ENCODE measurements around the gene EPS8L1.

Gene EPS8L1

GRCh38 chr19:55050749-55051532 is 24.7 kb upstream of the EPS8L1 start:
- H3K4me3 ChIP-seq (ENCODE audit: low read depth, low read length, poor library complexity, severe bottlenecking): no peak overlapping the region
- H2AFZ ChIP-seq (ENCODE audit: low read length): no peak overlapping the region
- H3K27ac ChIP-seq (ENCODE audit: low read depth, low read length, poor library complexity, severe bottlenecking): no peak overlapping the region
- H3F3A ChIP-seq (ENCODE audit: insufficient read depth, low read length): no peaks in the 10 kb centered on the region
- no peaks in the 10 kb centered on the region for H3K27me3 ChIP-seq (ENCODE audit: insufficient read depth, low read length)
- no peak overlapping the region for H3K4me2 ChIP-seq (ENCODE audit: low read length)
- peaks cover 95% of the 10 kb centered on the region for H3K36me3 ChIP-seq (ENCODE audit: insufficient read depth, low read length)
- H4K20me1 ChIP-seq (ENCODE audit: insufficient read depth, low read length): no peaks in the 10 kb centered on the region
- TF ChIP-seq CTCF (IDR thresholded peaks at IDR 0.05; ENCODE audit: low read length) (no peak), EZH2 (IDR thresholded peaks at IDR 0.05; ENCODE audit: borderline replicate concordance, low read length) (no peak)
- no peaks in the 10 kb centered on the region for H3K79me2 ChIP-seq (ENCODE audit: insufficient read depth, low read length)
- H3K9me3 ChIP-seq (ENCODE audit: low read length): no peaks in the 10 kb centered on the region
- H3K9ac ChIP-seq (ENCODE audit: low read length): no peak overlapping the region
- no peaks in the 10 kb centered on the region for H3K9me2 ChIP-seq (ENCODE audit: low read depth, low read length)
- H3K4me1 ChIP-seq (ENCODE audit: insufficient read depth, low read length, severe bottlenecking): no peaks in the 10 kb centered on the region

- H3K9me3 ChIP-seq (ENCODE audit: low read length): no peaks in the 10 kb centered on the region
- H3K36me3 ChIP-seq (ENCODE audit: insufficient read depth, low read length): peaks cover 98% of the 10 kb centered on the region
- H3K9me2 ChIP-seq (ENCODE audit: low read depth, low read length): no peaks in the 10 kb centered on the region
- no peaks in the 10 kb centered on the region for H3K4me1 ChIP-seq (ENCODE audit: insufficient read depth, low read length, severe bottlenecking)
- no peak overlapping the region for H3K9ac ChIP-seq (ENCODE audit: low read length)
- H3K79me2 ChIP-seq (ENCODE audit: insufficient read depth, low read length): no peaks in the 10 kb centered on the region
- H4K20me1 ChIP-seq (ENCODE audit: insufficient read depth, low read length): no peaks in the 10 kb centered on the region
- no peak overlapping the region for H3K27ac ChIP-seq (ENCODE audit: low read depth, low read length, poor library complexity, severe bottlenecking)
- no peaks in the 10 kb centered on the region for H3K27me3 ChIP-seq (ENCODE audit: insufficient read depth, low read length)
- H3K4me2 ChIP-seq (ENCODE audit: low read length): no peak overlapping the region
- H3F3A ChIP-seq (ENCODE audit: insufficient read depth, low read length): no peaks in the 10 kb centered on the region
- no peak overlapping the region for H2AFZ ChIP-seq (ENCODE audit: low read length)
- H3K4me3 ChIP-seq (ENCODE audit: low read depth, low read length, poor library complexity, severe bottlenecking): no peak overlapping the region
- TF ChIP-seq EZH2 (IDR thresholded peaks at IDR 0.05; ENCODE audit: borderline replicate concordance, low read length) (no peak), CTCF (IDR thresholded peaks at IDR 0.05; ENCODE audit: low read length) (no peak)
These were observed 21.9 kb upstream of the EPS8L1 start for GRCh38 chr19:55053735-55054134.

- H3K4me1 ChIP-seq (ENCODE audit: insufficient read depth, low read length, severe bottlenecking): peaks cover 5% of the 10 kb centered on the region
- H3K79me2 ChIP-seq (ENCODE audit: insufficient read depth, low read length): 0 out of 2 replicates have a peak, but pooled peaks cover under 1% of the 10 kb centered on the region
- no peaks in the 10 kb centered on the region for H3K27me3 ChIP-seq (ENCODE audit: insufficient read depth, low read length)
- H3F3A ChIP-seq (ENCODE audit: insufficient read depth, low read length): no peaks in the 10 kb centered on the region
- no peaks in the 10 kb centered on the region for H3K9me2 ChIP-seq (ENCODE audit: low read depth, low read length)
- no peak overlapping the region for H2AFZ ChIP-seq (ENCODE audit: low read length)
- no peak overlapping the region for H3K27ac ChIP-seq (ENCODE audit: low read depth, low read length, poor library complexity, severe bottlenecking)
- H3K9me3 ChIP-seq (ENCODE audit: low read length): no peaks in the 10 kb centered on the region
- H3K9ac ChIP-seq (ENCODE audit: low read length): no peak overlapping the region
- no peak overlapping the region for H3K4me3 ChIP-seq (ENCODE audit: low read depth, low read length, poor library complexity, severe bottlenecking)
- H4K20me1 ChIP-seq (ENCODE audit: insufficient read depth, low read length): no peaks in the 10 kb centered on the region
- no peak overlapping the region for H3K4me2 ChIP-seq (ENCODE audit: low read length)
- peaks cover 80% of the 10 kb centered on the region for H3K36me3 ChIP-seq (ENCODE audit: insufficient read depth, low read length)
- TF ChIP-seq EZH2 (IDR thresholded peaks at IDR 0.05; ENCODE audit: borderline replicate concordance, low read length) (no peak), CTCF (IDR thresholded peaks at IDR 0.05; ENCODE audit: low read length) (no peak)
These were observed 18.8 kb upstream of the EPS8L1 start for GRCh38 chr19:55056827-55057226.
